PC-9 (cell line): ENCODE data around the gene ANGPTL7. TPM values are rescaled to one million over a fixed set of nuclear protein-coding genes. Genes with fewer than 3 reads are reported as not detected.

Experiments
- BruUV-seq: library from RNA; stranded (reverse); fragments of 400-500 nt; replicated peaks from 2 replicates; lab custom pipeline; 2021; lab: Mats Ljungman, UMichigan
- CTCF ChIA-PET: fragments of 300-600 bp; sonication (Branson Sonifier 250); formaldehyde crosslinking; loops from one replicate; lab custom pipeline; 2022; ENCODE audit warnings: antibody characterized with exemption; lab: Charles Lee
- POLR2A ChIA-PET: fragments of 300-600 bp; sonication (Branson Sonifier 250); formaldehyde crosslinking; loops from one replicate; lab custom pipeline; 2022; ENCODE audit warnings: antibody characterized with exemption; ENCODE audit not compliant: unreplicated experiment; lab: Charles Lee
- DNase-seq, 2 experiments: peaks; one replicate each; pipeline versions ENCODE4 v3.0.0 to v3.0.0-alpha.2; 2015 to 2022; ENCODE audit warnings: mixed read lengths in 1 of 2
- H2AFZ ChIP-seq: fragments of 200-600 bp; sonication (generic); 2 replicates; pipeline ENCODE4 v1.8.1; 2017; ENCODE audit warnings: antibody characterized with exemption
- H3F3A ChIP-seq: fragments of 200-600 bp; sonication (generic); 2 replicates; pipeline ENCODE4 v1.8.1; 2017; ENCODE audit warnings: antibody characterized with exemption, mild to moderate bottlenecking, low read depth; ENCODE audit not compliant: insufficient read depth
- H3K27ac ChIP-seq: fragments of 200-600 bp; sonication (generic); 2 replicates; pipeline ENCODE4 v1.6.1; 2016; ENCODE audit warnings: mixed run types
- H3K27me3 ChIP-seq: fragments of 200-600 bp; sonication (generic); 2 replicates; pipeline ENCODE4 v1.6.1; 2016; ENCODE audit warnings: low read depth, mixed run types; ENCODE audit not compliant: insufficient read depth
- H3K36me3 ChIP-seq: fragments of 200-600 bp; sonication (generic); 2 replicates; pipeline ENCODE4 v1.6.1; 2016; ENCODE audit warnings: low read depth, mixed run types
- H3K4me1 ChIP-seq: fragments of 200-600 bp; sonication (generic); replicated peaks from 2 replicates; pipeline ENCODE4 v1.6.1; 2016; ENCODE audit warnings: mixed run types; ENCODE audit not compliant: insufficient read depth
- H3K4me2 ChIP-seq: fragments of 200-600 bp; sonication (generic); 2 replicates; pipeline ENCODE4 v1.6.1; 2017; ENCODE audit warnings: mixed run types
- H3K4me3 ChIP-seq: fragments of 200-600 bp; sonication (generic); 2 replicates; pipeline ENCODE4 v1.6.1; 2016; ENCODE audit warnings: mixed run types
- H3K79me2 ChIP-seq: fragments of 200-600 bp; sonication (generic); 2 replicates; pipeline ENCODE4 v1.6.1; 2017; ENCODE audit warnings: low read depth, mixed run types
- H3K9me2 ChIP-seq: fragments of 200-600 bp; sonication (generic); 2 replicates; pipeline ENCODE4 v1.8.1; 2017; ENCODE audit warnings: mild to moderate bottlenecking; ENCODE audit not compliant: insufficient read depth
- H3K9me3 ChIP-seq: fragments of 200-600 bp; sonication (generic); 2 replicates; pipeline ENCODE4 v1.8.1; 2016; ENCODE audit warnings: low read depth; ENCODE audit not compliant: insufficient read depth
- H4K20me1 ChIP-seq: fragments of 200-600 bp; sonication (generic); 2 replicates; pipeline ENCODE4 v1.8.1; 2017; ENCODE audit not compliant: insufficient read depth
- EZH2 ChIP-seq: fragments of 200-600 bp; sonication (generic); IDR thresholded peaks from 2 replicates; pipeline ENCODE4 v1.8.0; 2017; ENCODE audit warnings: antibody characterized with exemption, low read depth
- intact Hi-C: fragments of 100-400 bp; cut with micrococcal nuclease; formaldehyde crosslinking; loops from one replicate; pipeline ENCODE4 v1.10.0; 2022; ENCODE audit not compliant: unreplicated experiment
- total RNA-seq: library from RNA; stranded (reverse); gene quantifications from 2 replicates; pipeline ENCODE4 v1.2.3, GENCODE V29; 2021
- TF ChIP-seq, protein P1 (sequence below): fragments of 200-600 bp; sonication (generic); conservative IDR thresholded peaks from 2 replicates; pipeline ENCODE4 v1.6.1; 2017; ENCODE audit warnings: mixed run types, antibody characterized with exemption, mild to moderate bottlenecking, moderate library complexity

Gene ANGPTL7
- total RNA-seq, 1 experiment from 2014 or later = not detected

GRCh38 chr1:11168731-11169130, 20.4 kb upstream of the ANGPTL7 start:
- CTCF ChIA-PET = no interaction called here
- DNase-seq = no peak
- no peak overlapping the region for H2AFZ ChIP-seq

DNA sequence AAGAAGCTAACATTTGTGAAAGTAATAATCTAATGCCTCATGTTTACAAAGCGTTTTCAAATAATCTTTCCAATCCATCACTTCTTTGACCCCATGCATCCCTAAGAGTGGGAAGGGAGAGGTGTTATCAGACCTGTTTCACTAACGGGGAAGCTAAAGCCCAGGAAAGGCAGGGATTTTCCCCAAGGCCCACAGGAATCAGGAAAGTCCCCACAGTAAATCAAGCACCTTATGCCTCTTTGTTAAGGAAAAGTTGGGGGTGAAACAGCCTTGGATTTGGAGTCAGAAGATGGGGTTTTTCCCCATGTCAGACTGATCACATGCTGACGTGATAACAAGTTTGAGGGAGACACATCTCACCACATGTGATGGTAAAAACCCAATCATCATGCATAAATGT, 20.0 kb upstream of the ANGPTL7 start:
- Histone ChIP-seq H3K27me3 (no peaks in the 10 kb centered on the region), H3K27ac (no peak overlapping the region), H3K9me3 (no peaks in the 10 kb centered on the region), H4K20me1 (no peaks in the 10 kb centered on the region), H3K4me2 (no peak overlapping the region), H3K36me3 (no peaks in the 10 kb centered on the region), H3K4me3 (no peak overlapping the region), H2AFZ (no peak overlapping the region), H3K79me2 (no peaks in the 10 kb centered on the region), H3K4me1 (no peaks in the 10 kb centered on the region), H3F3A (no peaks in the 10 kb centered on the region), H3K9me2 (no peaks in the 10 kb centered on the region)
- no peak for DNase-seq
- intact Hi-C loops = no loop called here
- ChIA-PET CTCF (no interaction called here), POLR2A (no interaction called here)
- TF ChIP-seq EZH2 = no peak
- TF ChIP-seq, protein P1, sequence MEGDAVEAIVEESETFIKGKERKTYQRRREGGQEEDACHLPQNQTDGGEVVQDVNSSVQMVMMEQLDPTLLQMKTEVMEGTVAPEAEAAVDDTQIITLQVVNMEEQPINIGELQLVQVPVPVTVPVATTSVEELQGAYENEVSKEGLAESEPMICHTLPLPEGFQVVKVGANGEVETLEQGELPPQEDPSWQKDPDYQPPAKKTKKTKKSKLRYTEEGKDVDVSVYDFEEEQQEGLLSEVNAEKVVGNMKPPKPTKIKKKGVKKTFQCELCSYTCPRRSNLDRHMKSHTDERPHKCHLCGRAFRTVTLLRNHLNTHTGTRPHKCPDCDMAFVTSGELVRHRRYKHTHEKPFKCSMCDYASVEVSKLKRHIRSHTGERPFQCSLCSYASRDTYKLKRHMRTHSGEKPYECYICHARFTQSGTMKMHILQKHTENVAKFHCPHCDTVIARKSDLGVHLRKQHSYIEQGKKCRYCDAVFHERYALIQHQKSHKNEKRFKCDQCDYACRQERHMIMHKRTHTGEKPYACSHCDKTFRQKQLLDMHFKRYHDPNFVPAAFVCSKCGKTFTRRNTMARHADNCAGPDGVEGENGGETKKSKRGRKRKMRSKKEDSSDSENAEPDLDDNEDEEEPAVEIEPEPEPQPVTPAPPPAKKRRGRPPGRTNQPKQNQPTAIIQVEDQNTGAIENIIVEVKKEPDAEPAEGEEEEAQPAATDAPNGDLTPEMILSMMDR = no peak
- BruUV-seq = no TSS peak

More at GRCh38 chr1:11168731-11169130, 20.4 kb upstream of the ANGPTL7 start:
- intact Hi-C loops = no loop called here
- Histone ChIP-seq H3K27ac (no peak overlapping the region), H3K4me3 (no peak overlapping the region), H4K20me1 (no peaks in the 10 kb centered on the region), H3K4me1 (no peaks in the 10 kb centered on the region), H3K4me2 (no peak overlapping the region), H3K36me3 (no peaks in the 10 kb centered on the region), H3K9me2 (no peaks in the 10 kb centered on the region), H3K79me2 (no peaks in the 10 kb centered on the region), H3F3A (no peaks in the 10 kb centered on the region), H3K9me3 (no peaks in the 10 kb centered on the region), H3K27me3 (no peaks in the 10 kb centered on the region)
- POLR2A ChIA-PET = no interaction called here
- TF ChIP-seq EZH2 = no peak
- BruUV-seq = no TSS peak

GRCh38 chr1:11170102-11170501, 19.1 kb upstream of the ANGPTL7 start:
- H3K9me3 ChIP-seq = no peaks in the 10 kb centered on the region
- no peaks in the 10 kb centered on the region for H3K79me2 ChIP-seq
- intact Hi-C loops = no loop called here
- H3K4me3 ChIP-seq = no peak overlapping the region
- H3K27ac ChIP-seq = no peak overlapping the region
- no TSS peak for BruUV-seq
- no peaks in the 10 kb centered on the region for H3F3A ChIP-seq
- H3K4me2 ChIP-seq = no peak overlapping the region
- TF ChIP-seq EZH2 = no peak
- ChIA-PET CTCF (no interaction called here), POLR2A (no interaction called here)
- H3K4me1 ChIP-seq = no peaks in the 10 kb centered on the region
- no peak overlapping the region for H2AFZ ChIP-seq
- H3K27me3 ChIP-seq = no peaks in the 10 kb centered on the region
- H3K36me3 ChIP-seq = no peaks in the 10 kb centered on the region
- H4K20me1 ChIP-seq = no peaks in the 10 kb centered on the region
- no peaks in the 10 kb centered on the region for H3K9me2 ChIP-seq
- DNase-seq = no peak

DNA sequence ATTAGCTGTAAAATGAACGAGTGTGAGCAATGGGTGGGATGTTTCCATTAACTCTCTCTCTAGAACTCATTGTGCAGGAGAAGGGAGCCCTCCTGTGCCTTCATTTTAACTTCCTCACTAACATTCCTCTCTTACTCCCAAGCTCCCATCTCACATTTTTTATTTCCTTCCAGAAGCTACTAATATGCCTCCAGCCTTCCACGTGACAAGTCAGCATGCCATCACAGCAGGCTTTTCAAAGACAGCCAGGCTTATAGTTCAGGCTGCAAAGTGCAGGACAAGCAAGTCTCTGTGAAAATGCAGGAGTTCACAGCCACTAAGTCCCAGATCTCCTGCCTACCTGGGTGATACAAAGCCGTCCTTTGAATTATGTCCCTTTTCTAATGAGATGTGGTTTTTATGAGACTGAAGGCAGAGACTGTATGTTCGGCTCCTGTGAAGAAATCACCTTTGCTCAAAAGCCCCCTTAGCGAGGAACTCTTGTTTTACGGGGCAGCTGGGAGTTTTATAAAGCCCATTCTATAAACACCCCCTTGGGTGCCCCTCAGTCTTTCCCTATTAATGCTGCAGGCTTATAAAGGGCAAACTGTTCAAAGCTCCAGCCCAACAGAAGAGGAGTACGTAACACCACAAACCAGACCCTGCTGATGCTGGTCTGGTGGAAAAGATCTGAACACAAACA, 14.8 kb upstream of the ANGPTL7 start:
- TF ChIP-seq, protein P1 = no peak
- no peak for TF ChIP-seq EZH2
- ChIA-PET POLR2A (no interaction called here), CTCF (no interaction called here)
- H3K79me2 ChIP-seq = no peaks in the 10 kb centered on the region
- no peaks in the 10 kb centered on the region for H3K27me3 ChIP-seq
- no TSS peak for BruUV-seq
- no peak for DNase-seq
- no peaks in the 10 kb centered on the region for H3K36me3 ChIP-seq
- peaks cover 2% of the 10 kb centered on the region; the same call in 1 of the 2 replicates for H3K4me1 ChIP-seq
- intact Hi-C loops = no loop called here
- no peak overlapping the region for H2AFZ ChIP-seq
- no peaks in the 10 kb centered on the region for H4K20me1 ChIP-seq
- H3K9me2 ChIP-seq = no peaks in the 10 kb centered on the region
- H3K27ac ChIP-seq = no peak overlapping the region
- H3K4me3 ChIP-seq = no peak overlapping the region
- H3K9me3 ChIP-seq = no peaks in the 10 kb centered on the region
- no peaks in the 10 kb centered on the region for H3F3A ChIP-seq
- H3K4me2 ChIP-seq = no peak overlapping the region
